GM12892 (cell line): ENCODE measurements around the gene NLRP13.

Experiments
- POLR2A ChIP-seq: IDR thresholded peaks from 2 replicates; pipeline ENCODE4 v1.6.1; 2011; ENCODE audit warnings: low read depth, low read length, control low read depth
- POLR2AphosphoS5 ChIP-seq: IDR thresholded peaks from 2 replicates; pipeline ENCODE4 v1.6.1; 2011; ENCODE audit warnings: low read depth, low read length, control low read depth
- TAF1 ChIP-seq: IDR thresholded peaks from 2 replicates; pipeline ENCODE4 v1.6.1; 2011; ENCODE audit warnings: low read depth, mild to moderate bottlenecking, control low read depth, low read length, borderline replicate concordance

- TF ChIP-seq POLR2A: no peak
- TF ChIP-seq TAF1: no peak
- no peak for TF ChIP-seq POLR2AphosphoS5
These were observed 26.2 kb upstream of the NLRP13 start for GRCh38 chr19:55958356-55958755.
